HEK293 (cell line): Measurements from ENCODE around the gene WDR4.

Source experiments
- CTCF ChIA-PET: fragments of 350-600 bp; formaldehyde crosslinking; extraction: SDS; loops from one replicate; lab custom pipeline; 2021; ENCODE audit warnings: antibody characterized with exemption; lab: Yijun Ruan, JAX
- POLR2A ChIA-PET: fragments of 300-600 bp; formaldehyde crosslinking; extraction: SDS; loops from one replicate; lab custom pipeline; 2020; ENCODE audit warnings: antibody characterized with exemption, inconsistent platforms; lab: Yijun Ruan, JAX
- H3K27ac ChIP-seq: fragments of 200-500 bp; sonication (Bioruptor generic); 2 replicates; pipeline ENCODE4 v1.5.1; 2014; ENCODE audit warnings: low read depth, low read length, control low read depth, inconsistent platforms; ENCODE audit errors: extremely low read depth
- H3K36me3 ChIP-seq, 2 experiments: fragments of 200-500 bp in 1 of 2; sonication (Bioruptor generic) in 1 of 2; 1 replicate in 1 of 2; 2 replicates in 1 of 2; pipeline ENCODE4 v1.5.1; 2014 to 2017; ENCODE audit warnings: inconsistent platforms in 2 of 2, low read length in 2 of 2; ENCODE audit not compliant: control insufficient read depth in 2 of 2, insufficient read depth in 1 of 2
- H3K4me1 ChIP-seq: fragments of 200-500 bp; sonication (Bioruptor generic); 2 replicates; pipeline ENCODE4 v1.5.1; 2014; ENCODE audit warnings: mild to moderate bottlenecking, low read length, inconsistent platforms; ENCODE audit not compliant: control insufficient read depth, insufficient read depth
- H3K4me3 ChIP-seq: 2 replicates; pipeline ENCODE4 v1.5.1; 2011; ENCODE audit warnings: low read depth, mild to moderate bottlenecking, control low read depth, low read length, moderate library complexity
- H3K9me3 ChIP-seq: fragments of 200-500 bp; sonication (Bioruptor generic); 2 replicates; pipeline ENCODE4 v1.5.1; 2014; ENCODE audit warnings: low read depth, low read length, inconsistent platforms; ENCODE audit not compliant: control insufficient read depth, insufficient read depth
- PRDM10 ChIP-seq: fragments of 450-650 bp; formaldehyde crosslinking; IDR thresholded peaks from 2 replicates; pipeline ENCODE4 v1.5.1; 2016; ENCODE audit warnings: missing biosample characterization, missing genetic modification characterization
- REST ChIP-seq: fragments of 450-650 bp; formaldehyde crosslinking; IDR thresholded peaks from 2 replicates; pipeline ENCODE4 v1.5.1; 2016; ENCODE audit warnings: missing biosample characterization, missing genetic modification characterization
- SP3 ChIP-seq: fragments of 450-650 bp; formaldehyde crosslinking; IDR thresholded peaks from 2 replicates; pipeline ENCODE4 v1.5.1; 2016; ENCODE audit warnings: missing biosample characterization, missing genetic modification characterization
- ZFP3 ChIP-seq: fragments of 450-650 bp; formaldehyde crosslinking; IDR thresholded peaks from 2 replicates; pipeline ENCODE4 v1.5.1; 2016; ENCODE audit warnings: low read depth, missing biosample characterization, missing genetic modification characterization
- ZFP69B ChIP-seq: fragments of 450-650 bp; formaldehyde crosslinking; IDR thresholded peaks from 2 replicates; pipeline ENCODE4 v1.5.1; 2016; ENCODE audit warnings: missing biosample characterization, missing genetic modification characterization
- ZNF362 ChIP-seq: fragments of 450-650 bp; formaldehyde crosslinking; IDR thresholded peaks from 2 replicates; pipeline ENCODE4 v1.5.1; 2016; ENCODE audit warnings: missing biosample characterization, missing genetic modification characterization
- ZNF391 ChIP-seq: fragments of 450-650 bp; formaldehyde crosslinking; IDR thresholded peaks from 2 replicates; pipeline ENCODE4 v1.5.1; 2016; ENCODE audit warnings: low read depth, missing biosample characterization, missing genetic modification characterization, borderline replicate concordance
- ZNF398 ChIP-seq: fragments of 450-650 bp; formaldehyde crosslinking; IDR thresholded peaks from 2 replicates; pipeline ENCODE4 v1.5.1; 2017; ENCODE audit warnings: missing biosample characterization, missing genetic modification characterization
- ZNF645 ChIP-seq: fragments of 450-650 bp; formaldehyde crosslinking; IDR thresholded peaks from 2 replicates; pipeline ENCODE4; 2016; ENCODE audit warnings: missing biosample characterization, missing genetic modification characterization
- ZSCAN16 ChIP-seq: fragments of 450-650 bp; formaldehyde crosslinking; IDR thresholded peaks from 2 replicates; pipeline ENCODE4 v1.5.1; 2016; ENCODE audit warnings: missing biosample characterization, missing genetic modification characterization

WDR4 gene

GRCh38 chr21:42925114-42925926, 46.0 kb upstream of the WDR4 start, which contains the start of gene ERVH48-1:
ERVH48-1 (minus strand) TSS chr21:42925630; CDS start chr21:42919006, 6,624 bp downstream.
- POLR2A ChIA-PET, result no interaction called here
- CTCF ChIA-PET, result no interaction called here
- Histone ChIP-seq H3K9me3 (no peaks in the 10 kb centered on the region), H3K4me1 (no peaks in the 10 kb centered on the region; the same call in 1 of the 2 replicates), H3K27ac (no peak within 1 kb of the TSS; the same call in 1 of the 2 replicates), H3K4me3 (no peak within 1 kb of the TSS), H3K36me3 (no peaks in the 10 kb centered on the region)
- TF ChIP-seq ZNF645 (tag by site-specific recombination) (no peak), ZNF391 (tag by site-specific recombination) (no peak), PRDM10 (tag by site-specific recombination) (0 out of 2 replicates have a peak, but pooled peaks have one; percentile 13)

GRCh38 chr21:42924433-42924751, 45.1 kb upstream of the WDR4 start:
- no peaks in the 10 kb centered on the region for H3K9me3 ChIP-seq
- TF ChIP-seq SP3 (tag by site-specific recombination) (no peak), REST (tag by site-specific recombination) (0 out of 2 replicates have a peak, but pooled peaks have one; percentile 3)
- TF ChIP-seq, all 188 proteins: peak for 1
- no peaks in the 10 kb centered on the region; the same call in 1 of the 2 replicates for H3K4me1 ChIP-seq
- ChIA-PET CTCF (no interaction called here), POLR2A (no interaction called here)
- peak overlapping the region; percentile 53 for H3K27ac ChIP-seq
- H3K36me3 ChIP-seq, result no peaks in the 10 kb centered on the region
- H3K4me3 ChIP-seq, result no peak overlapping the region

- H3K36me3 ChIP-seq, result no peaks in the 10 kb centered on the region
- no peak overlapping the region for H3K4me3 ChIP-seq
- H3K4me1 ChIP-seq, result no peaks in the 10 kb centered on the region; the same call in 1 of the 2 replicates
- ChIA-PET POLR2A (no interaction called here), CTCF (interaction anchor here (0.7 to 1.3 kb wide), 5 partner anchors 9 to 39 kb away, joined by 3 to 5 read pairs (median 3); no protein-coding TSS in a partner anchor)
- H3K27ac ChIP-seq, result peak overlapping the region; percentile 53
- H3K9me3 ChIP-seq, result no peaks in the 10 kb centered on the region
- TF ChIP-seq PRDM10 (tag by site-specific recombination) (peak; percentile 86), ZFP3 (tag by site-specific recombination) (peak; percentile 40; the same call in 1 of the 2 replicates), ZNF362 (0 out of 2 replicates have a peak, but pooled peaks have one; percentile 22), ZSCAN16 (no peak), ZNF398 (tag by site-specific recombination) (peak; percentile 97), ZFP69B (tag by site-specific recombination) (peak; percentile 67; the same call in 1 of the 2 replicates)
Observed at GRCh38 chr21:42923553-42924432, 44.5 kb upstream of the WDR4 start.
